HL-60 (cell line): ENCODE measurements around the gene DCLK2.

Experiments used
- DNase-seq, 2 experiments: peaks; one replicate each; pipeline ENCODE4 v3.0.0-alpha.2; 2010 to 2020; ENCODE audit warnings: low read depth in 1 of 2, low spot score in 1 of 2
- H3K27ac ChIP-seq: fragments of 250-450 bp; sonication (Bioruptor Pico); replicated peaks from 2 replicates; pipeline ENCODE4 v1.5.1; 2020; ENCODE audit warnings: mild to moderate bottlenecking, moderate library complexity
- H3K27me3 ChIP-seq: fragments of 250-450 bp; sonication (Bioruptor Pico); 2 replicates; pipeline ENCODE4 v1.5.1; 2021; ENCODE audit warnings: mild to moderate bottlenecking, moderate library complexity; ENCODE audit not compliant: insufficient read depth, poor library complexity, severe bottlenecking
- H3K4me3 ChIP-seq: replicated peaks from 2 replicates; pipeline ENCODE4 v1.5.1; 2011; ENCODE audit warnings: mild to moderate bottlenecking, control low read depth, low read length; ENCODE audit not compliant: insufficient read depth
- CTCF ChIP-seq: IDR thresholded peaks from one replicate; pipeline ENCODE4 v1.5.1; 2011; ENCODE audit warnings: low read length, control low read depth, inconsistent platforms; ENCODE audit not compliant: insufficient read depth
- GABPA ChIP-seq: IDR thresholded peaks from 2 replicates; pipeline ENCODE4 v1.6.1; 2012; ENCODE audit warnings: low read depth
- POLR2AphosphoS5 ChIP-seq: IDR thresholded peaks from 2 replicates; pipeline ENCODE4 v1.6.1; 2012; ENCODE audit warnings: low read depth
- REST ChIP-seq: IDR thresholded peaks from 2 replicates; pipeline ENCODE4 v1.6.1; 2012; ENCODE audit warnings: low read depth; ENCODE audit not compliant: insufficient replicate concordance
- SPI1 ChIP-seq: IDR thresholded peaks from 2 replicates; pipeline ENCODE4 v1.6.1; 2012; ENCODE audit warnings: low read depth, mild to moderate bottlenecking, borderline replicate concordance

The DCLK2 gene

GRCh38 chr4:150117094-150117493 lies 38.8 kb downstream of the DCLK2 start:
- Histone ChIP-seq H3K27me3 (no peaks in the 10 kb centered on the region), H3K27ac (no peak overlapping the region), H3K4me3 (no peak overlapping the region)
- TF ChIP-seq CTCF (no peak), POLR2AphosphoS5 (no peak), GABPA (no peak), SPI1 (no peak), REST (no peak)
- no peak for DNase-seq

GRCh38 chr4:150117629-150118028 lies 39.4 kb downstream of the DCLK2 start:
- H3K27me3 ChIP-seq = no peaks in the 10 kb centered on the region
- TF ChIP-seq SPI1 = no peak
- TF ChIP-seq POLR2AphosphoS5 = no peak
- TF ChIP-seq REST = no peak
- TF ChIP-seq CTCF = no peak
- TF ChIP-seq GABPA = no peak
- no peak overlapping the region for H3K4me3 ChIP-seq
- H3K27ac ChIP-seq = no peak overlapping the region
- DNase-seq = no peak

- Histone ChIP-seq H3K4me3 (no peak overlapping the region), H3K27me3 (no peaks in the 10 kb centered on the region), H3K27ac (no peak overlapping the region)
- DNase-seq = no peak
- TF ChIP-seq GABPA (no peak), REST (no peak), POLR2AphosphoS5 (no peak), SPI1 (no peak), CTCF (no peak)
Observed at GRCh38 chr4:150119492-150119891, 41.2 kb downstream of the DCLK2 start.
